AG09309 (cell line): ENCODE results near the gene CTIF.

Experiments used
- DNase-seq: peaks from one replicate; pipeline ENCODE4 v3.0.0-alpha.2; 2010; ENCODE audit warnings: low read depth
- H3K4me3 ChIP-seq: 2 replicates; pipeline ENCODE4 v1.5.1; 2011; ENCODE audit warnings: mild to moderate bottlenecking, low read depth, low read length, moderate library complexity; ENCODE audit not compliant: control insufficient read depth
- TF ChIP-seq, protein P1 (sequence below): IDR thresholded peaks from 2 replicates; pipeline ENCODE4 v1.5.1; 2011; ENCODE audit warnings: mild to moderate bottlenecking, low read depth, low read length, inconsistent platforms; ENCODE audit not compliant: insufficient read depth, control insufficient read depth; ENCODE audit errors: missing control alignments

Gene CTIF

DNA sequence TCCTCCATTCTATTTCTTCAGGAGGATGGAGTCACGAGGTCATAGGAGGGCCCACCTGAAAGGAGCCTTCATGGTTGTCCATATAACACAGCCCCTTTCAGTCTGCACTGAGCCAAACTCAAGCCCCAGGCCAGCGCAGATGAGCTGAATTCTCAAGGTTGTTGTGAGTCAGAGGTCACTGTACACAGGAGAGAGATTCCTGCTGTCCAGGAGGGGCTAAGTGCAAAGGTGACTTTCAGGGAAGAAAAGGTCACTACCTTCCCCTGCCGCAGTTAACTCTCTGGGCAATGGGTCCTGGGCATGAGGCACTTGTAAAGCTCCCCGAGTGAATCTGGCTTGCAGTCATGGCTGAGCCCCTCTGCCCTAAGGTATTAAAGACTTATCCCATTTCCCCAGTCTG lies 150.7 kb downstream of the CTIF start:
- DNase-seq = no peak
- TF ChIP-seq, protein P1, sequence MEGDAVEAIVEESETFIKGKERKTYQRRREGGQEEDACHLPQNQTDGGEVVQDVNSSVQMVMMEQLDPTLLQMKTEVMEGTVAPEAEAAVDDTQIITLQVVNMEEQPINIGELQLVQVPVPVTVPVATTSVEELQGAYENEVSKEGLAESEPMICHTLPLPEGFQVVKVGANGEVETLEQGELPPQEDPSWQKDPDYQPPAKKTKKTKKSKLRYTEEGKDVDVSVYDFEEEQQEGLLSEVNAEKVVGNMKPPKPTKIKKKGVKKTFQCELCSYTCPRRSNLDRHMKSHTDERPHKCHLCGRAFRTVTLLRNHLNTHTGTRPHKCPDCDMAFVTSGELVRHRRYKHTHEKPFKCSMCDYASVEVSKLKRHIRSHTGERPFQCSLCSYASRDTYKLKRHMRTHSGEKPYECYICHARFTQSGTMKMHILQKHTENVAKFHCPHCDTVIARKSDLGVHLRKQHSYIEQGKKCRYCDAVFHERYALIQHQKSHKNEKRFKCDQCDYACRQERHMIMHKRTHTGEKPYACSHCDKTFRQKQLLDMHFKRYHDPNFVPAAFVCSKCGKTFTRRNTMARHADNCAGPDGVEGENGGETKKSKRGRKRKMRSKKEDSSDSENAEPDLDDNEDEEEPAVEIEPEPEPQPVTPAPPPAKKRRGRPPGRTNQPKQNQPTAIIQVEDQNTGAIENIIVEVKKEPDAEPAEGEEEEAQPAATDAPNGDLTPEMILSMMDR = no peak

DNA sequence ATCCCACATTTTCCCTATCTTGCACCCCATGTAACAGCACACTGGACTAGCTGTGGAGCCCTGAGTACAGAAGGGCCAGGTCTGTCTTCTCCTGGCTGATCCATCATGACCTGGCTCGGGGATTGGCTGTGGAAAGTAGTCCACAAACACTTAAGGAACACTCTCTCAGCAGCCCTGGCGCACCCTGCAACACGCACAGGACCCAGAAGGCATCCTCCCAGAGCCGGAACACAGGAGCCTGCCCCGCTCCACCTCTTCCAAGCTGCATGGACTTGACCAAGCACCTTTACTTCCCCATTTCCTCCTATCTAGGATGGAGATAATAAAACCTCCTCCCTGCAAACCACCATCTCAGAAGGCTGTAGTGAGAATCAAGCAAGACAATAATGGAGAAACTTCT lies 151.7 kb downstream of the CTIF start:
- DNase-seq = no peak
- H3K4me3 ChIP-seq = no peak overlapping the region
- TF ChIP-seq, protein P1 = no peak

More for the DNA sequence above, 150.7 kb downstream of the CTIF start:
- H3K4me3 ChIP-seq = no peak overlapping the region

DNA sequence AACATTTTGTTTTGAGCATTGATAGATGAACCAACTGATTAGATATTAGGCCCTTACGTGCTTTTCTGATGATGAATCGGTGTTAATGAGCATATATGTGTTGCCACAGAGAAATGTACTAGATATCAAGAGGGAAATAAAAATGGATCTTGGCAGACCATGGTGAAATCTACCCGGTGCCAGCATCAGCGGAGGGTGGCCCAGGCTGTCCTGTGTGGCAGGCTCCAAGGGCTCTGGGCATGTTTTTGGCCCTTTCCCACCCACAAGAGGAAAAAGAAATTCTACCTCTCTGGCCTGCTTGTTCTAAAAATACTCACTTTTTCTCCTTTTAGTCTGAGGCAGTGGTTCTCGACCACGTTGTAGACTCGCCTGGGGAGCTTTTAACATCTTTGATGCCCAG lies 154.2 kb downstream of the CTIF start:
- DNase-seq = no peak
- TF ChIP-seq, protein P1 = no peak
- no peak overlapping the region for H3K4me3 ChIP-seq

DNA sequence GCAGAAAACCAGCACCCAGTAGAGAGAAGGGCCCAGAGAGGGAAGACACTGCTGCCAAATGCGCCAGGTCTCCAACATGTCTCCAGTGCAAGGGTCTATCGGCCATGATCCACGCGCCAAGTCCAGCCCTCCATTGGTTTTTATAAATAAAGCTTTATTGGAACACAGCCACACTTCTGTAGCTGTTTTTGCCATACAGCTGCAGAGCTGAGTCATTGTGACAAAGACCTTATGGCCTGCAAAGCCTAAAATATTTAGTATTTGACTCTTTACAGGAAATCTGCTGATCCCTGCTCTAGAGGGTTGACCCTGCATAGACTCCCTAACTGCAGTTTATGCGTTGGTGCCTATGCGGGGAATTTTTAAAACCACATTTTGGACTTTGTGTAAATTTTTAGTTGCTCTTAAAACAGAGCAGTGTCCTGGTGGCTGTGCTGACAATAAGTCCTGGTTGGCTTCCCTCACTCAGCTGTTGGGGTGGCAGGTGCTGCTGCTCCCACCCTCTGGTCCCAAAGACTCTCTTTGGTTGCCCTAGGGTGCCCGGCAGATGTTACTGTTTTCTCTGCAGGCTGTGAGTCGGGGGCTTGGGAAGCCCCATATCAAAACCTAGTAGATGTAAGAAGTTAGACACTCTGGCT lies 154.9 kb downstream of the CTIF start:
- DNase-seq = no peak
- TF ChIP-seq, protein P1 = no peak
- no peak overlapping the region for H3K4me3 ChIP-seq

DNA sequence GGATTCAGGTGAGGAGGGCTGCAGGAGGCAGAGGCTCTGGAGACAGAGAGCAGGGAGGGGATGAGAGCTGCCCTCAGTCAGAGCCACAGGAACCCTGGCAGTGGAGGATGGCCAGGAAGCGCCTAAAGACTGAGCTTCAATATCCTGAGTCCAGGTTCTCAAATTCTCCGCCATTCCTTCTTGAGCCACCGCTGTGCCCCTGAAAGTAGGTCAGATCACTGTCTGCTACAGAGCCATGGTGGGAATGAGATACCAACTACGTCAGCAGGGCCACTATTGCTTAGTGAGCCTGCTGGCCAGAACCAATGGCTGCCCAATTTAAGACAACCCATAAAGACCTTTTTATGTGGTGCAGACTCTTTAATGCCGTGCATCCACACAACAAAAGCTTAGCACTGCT lies 155.5 kb downstream of the CTIF start:
- no peak for DNase-seq
- no peak overlapping the region for H3K4me3 ChIP-seq
- TF ChIP-seq, protein P1 = no peak

DNA sequence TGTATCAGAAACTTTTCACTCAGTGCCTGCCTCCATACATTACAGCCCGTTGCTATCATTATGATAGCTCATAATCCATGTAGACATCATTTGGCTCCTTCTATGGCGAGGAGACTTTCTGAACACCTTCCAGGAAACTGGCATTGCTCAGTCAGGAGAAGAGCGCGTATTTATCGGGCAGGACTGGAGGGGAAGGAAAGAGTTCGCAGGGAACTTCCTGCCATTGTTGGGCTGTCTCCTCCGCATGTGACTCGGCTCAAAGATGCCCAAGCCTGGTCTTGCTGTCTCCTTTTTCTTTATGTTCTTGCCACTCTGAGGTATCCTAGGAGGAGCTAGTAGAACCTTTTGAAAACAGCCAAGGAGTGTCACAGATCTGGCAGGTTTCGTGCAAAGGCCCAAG lies 156.8 kb downstream of the CTIF start:
- TF ChIP-seq, protein P1 = no peak
- H3K4me3 ChIP-seq = no peak overlapping the region

DNA sequence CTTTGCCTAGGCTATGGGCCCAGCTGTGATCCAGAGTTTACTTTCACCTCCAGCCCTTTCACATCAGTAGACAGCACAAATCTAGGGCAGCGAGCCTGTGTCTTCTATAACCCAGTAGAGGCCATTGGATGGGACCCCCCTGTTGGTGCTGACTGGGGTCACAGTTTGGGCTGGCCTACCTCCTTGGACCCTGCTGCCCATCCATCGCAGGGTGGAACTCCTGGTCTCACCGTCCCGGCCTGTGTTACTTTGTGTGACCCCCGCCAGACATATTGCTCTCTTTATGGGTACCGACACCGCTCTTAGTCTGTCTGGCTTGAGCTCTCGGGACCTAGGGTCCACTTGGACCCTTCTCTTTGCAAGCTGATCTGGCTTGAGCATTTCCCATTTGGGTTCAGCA lies 157.4 kb downstream of the CTIF start:
- no peak overlapping the region for H3K4me3 ChIP-seq
- no peak for DNase-seq
- TF ChIP-seq, protein P1 = no peak

More for the DNA sequence above, 156.8 kb downstream of the CTIF start:
- no peak for DNase-seq
